Body of pancreas (tissue), 4 donors: Measurements from ENCODE around the gene SUGCT. TPM values are rescaled to one million over a fixed set of nuclear protein-coding genes. Genes with fewer than 3 reads are reported as not detected.

ENCODE experiments used
- ATAC-seq: fragments of 150-250 bp; one replicate; pipeline ENCODE4 v1.9.1; 2016
- DNase-seq, 4 donors: peaks; one replicate each; pipeline ENCODE4 v3.0.0-alpha.2; 2019
- H3K27ac ChIP-seq, 4 donors: fragments of 200-600 bp; sonication (generic); 1 replicate in 3 of 4; 2 replicates in 1 of 4; pipeline versions ENCODE4 v1.5.1 to v1.6.1; 2016 to 2019; ENCODE audit warnings: mild to moderate bottlenecking in 1 of 4, mixed read lengths in 1 of 4, moderate library complexity in 1 of 4
- H3K27me3 ChIP-seq, 2 donors: fragments of 200-600 bp; sonication (generic); one replicate each; pipeline ENCODE4 v1.6.0; 2016; ENCODE audit warnings: mild to moderate bottlenecking in 1 of 2
- H3K36me3 ChIP-seq, 2 donors: fragments of 200-600 bp; sonication (generic); replicated peaks in 1 of 2; 2 replicates each; pipeline ENCODE4 v1.5.1; 2016; ENCODE audit warnings: low read depth in 2 of 2; ENCODE audit not compliant: insufficient read depth in 1 of 2
- H3K4me1 ChIP-seq: fragments of 200-600 bp; sonication (generic); one replicate; pipeline ENCODE4 v1.6.0; 2016
- H3K4me3 ChIP-seq, 2 donors: fragments of 200-600 bp; sonication (generic); 1 replicate in 1 of 2; 2 replicates in 1 of 2; pipeline ENCODE4 v1.5.1; 2016 to 2019
- H3K9me3 ChIP-seq, 3 donors: fragments of 200-600 bp; sonication (generic); 1 replicate in 2 of 3; 2 replicates in 1 of 3; pipeline ENCODE4 v1.5.1; 2016
- POLR2A ChIP-seq, 3 donors: fragments of 450-650 bp; IDR thresholded peaks; one replicate each; pipeline ENCODE4 v1.6.1; 2016; ENCODE audit warnings: antibody characterized with exemption in 3 of 3, mild to moderate bottlenecking in 2 of 3
- WGBS, 2 donors: methylation state at CpG; one replicate each; pipeline ENCODE4 v1.1.5; 2017; 5-methylcytosine and 5-hydroxymethylcytosine counted together
- intact Hi-C: fragments of 100-400 bp; cut with DNase I; formaldehyde crosslinking; loops from one replicate; pipeline ENCODE4 v1.15.1; 2023
- total RNA-seq, 2 donors: library from RNA; depleted of rRNA; stranded (reverse); fragments of >200 nt; gene quantifications; one replicate each; pipeline ENCODE4 v1.1.0, GENCODE V29; 2016
- TF ChIP-seq, protein P1 (sequence below), 7 experiments: fragments of 450-650 bp in 4 of 7; fragments of 200-600 bp in 3 of 7; sonication (generic) in 3 of 7; IDR thresholded peaks; one replicate each; pipeline ENCODE4 v1.5.1; 2016 to 2019; ENCODE audit warnings: antibody characterized with exemption in 7 of 7

SUGCT gene
- total RNA-seq, 2 donors from 2014 or later, result 0.78 to 1.3 TPM

- Histone ChIP-seq H3K27me3 (no peaks in the 10 kb centered on the region), H3K27ac (no peak overlapping the region), H3K36me3 (no peaks in the 10 kb centered on the region), H3K4me3 (no peak overlapping the region), H3K9me3 (no peaks in the 10 kb centered on the region), H3K4me1 (no peaks in the 10 kb centered on the region)
- DNase-seq (no peak), ATAC-seq (no peak)
- TF ChIP-seq, protein P1, sequence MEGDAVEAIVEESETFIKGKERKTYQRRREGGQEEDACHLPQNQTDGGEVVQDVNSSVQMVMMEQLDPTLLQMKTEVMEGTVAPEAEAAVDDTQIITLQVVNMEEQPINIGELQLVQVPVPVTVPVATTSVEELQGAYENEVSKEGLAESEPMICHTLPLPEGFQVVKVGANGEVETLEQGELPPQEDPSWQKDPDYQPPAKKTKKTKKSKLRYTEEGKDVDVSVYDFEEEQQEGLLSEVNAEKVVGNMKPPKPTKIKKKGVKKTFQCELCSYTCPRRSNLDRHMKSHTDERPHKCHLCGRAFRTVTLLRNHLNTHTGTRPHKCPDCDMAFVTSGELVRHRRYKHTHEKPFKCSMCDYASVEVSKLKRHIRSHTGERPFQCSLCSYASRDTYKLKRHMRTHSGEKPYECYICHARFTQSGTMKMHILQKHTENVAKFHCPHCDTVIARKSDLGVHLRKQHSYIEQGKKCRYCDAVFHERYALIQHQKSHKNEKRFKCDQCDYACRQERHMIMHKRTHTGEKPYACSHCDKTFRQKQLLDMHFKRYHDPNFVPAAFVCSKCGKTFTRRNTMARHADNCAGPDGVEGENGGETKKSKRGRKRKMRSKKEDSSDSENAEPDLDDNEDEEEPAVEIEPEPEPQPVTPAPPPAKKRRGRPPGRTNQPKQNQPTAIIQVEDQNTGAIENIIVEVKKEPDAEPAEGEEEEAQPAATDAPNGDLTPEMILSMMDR (IDR thresholded peaks at IDR 0.05), result no peak
- no peak for TF ChIP-seq POLR2A (IDR thresholded peaks at IDR 0.05)
- intact Hi-C loops, result no loop called here
- 87 to 88% methylated on average over 6 of the region's 6 CpGs for WGBS, 2 donors
Observed at GRCh38 chr7:40698214-40698920, 563.6 kb downstream of the SUGCT start.

- TF ChIP-seq POLR2A (IDR thresholded peaks at IDR 0.05), result no peak
- TF ChIP-seq, protein P1 (IDR thresholded peaks at IDR 0.05), result no peak
- no peaks in the 10 kb centered on the region for H3K9me3 ChIP-seq
- 47 to 95% methylated on average over 1 of the region's 1 CpG for WGBS, 2 donors
Observed at GRCh38 chr7:40698921-40699260, 564.1 kb downstream of the SUGCT start.

DNA sequence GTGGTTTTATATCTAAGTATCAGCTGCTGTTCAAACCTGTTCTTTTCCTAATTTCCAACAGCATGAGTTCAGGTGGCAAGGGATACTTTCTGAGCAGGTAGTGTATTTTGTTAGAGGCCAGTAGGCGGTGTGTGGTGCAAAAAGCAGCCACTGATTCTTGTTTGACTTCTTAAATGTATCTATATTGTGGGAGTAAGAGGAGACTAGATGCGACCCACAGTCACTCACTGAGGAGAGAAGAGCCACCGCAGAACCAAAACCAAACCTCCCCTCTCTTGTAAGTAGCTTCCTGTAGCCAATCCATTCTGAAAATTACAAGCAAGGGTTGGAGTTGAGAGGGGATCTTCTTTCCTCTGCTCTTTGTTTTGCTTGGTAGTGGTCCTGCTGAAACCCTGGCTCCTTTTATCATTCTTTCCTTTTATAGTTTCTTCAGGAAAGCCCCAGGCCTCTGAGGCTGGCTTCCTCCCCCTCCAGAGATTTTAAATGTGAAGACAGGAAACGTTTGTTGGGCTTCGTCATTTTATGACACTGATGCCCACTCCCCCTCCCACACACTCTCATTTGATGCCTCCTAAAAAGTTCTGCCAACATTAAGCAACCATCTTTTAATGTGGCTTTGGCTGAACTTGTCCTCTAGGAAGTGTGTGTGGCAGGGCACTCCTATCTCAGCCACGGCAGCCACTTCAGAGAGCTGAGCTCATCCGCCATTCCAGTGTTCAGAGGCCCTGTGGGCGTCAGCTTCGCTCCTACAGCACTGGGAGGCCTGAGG, 566.0 kb downstream of the SUGCT start:
- H3K36me3 ChIP-seq, result no peaks in the 10 kb centered on the region
- no peak for TF ChIP-seq POLR2A (IDR thresholded peaks at IDR 0.05)
- TF ChIP-seq, protein P1 (IDR thresholded peaks at IDR 0.05), result no peak
- no peak overlapping the region for H3K4me3 ChIP-seq
- no peak overlapping the region for H3K27ac ChIP-seq
- H3K4me1 ChIP-seq, result no peaks in the 10 kb centered on the region
- DNase-seq (no peak), ATAC-seq (no peak)
- WGBS, 2 donors, result 70 to 75% methylated on average over 9 of the region's 9 CpGs
- no peaks in the 10 kb centered on the region for H3K9me3 ChIP-seq
- intact Hi-C loops, result no loop called here
- no peaks in the 10 kb centered on the region for H3K27me3 ChIP-seq

More at GRCh38 chr7:40698921-40699260, 564.1 kb downstream of the SUGCT start:
- no peak for ATAC-seq
- H3K27ac ChIP-seq, result no peak overlapping the region
- no peaks in the 10 kb centered on the region for H3K36me3 ChIP-seq
- no peaks in the 10 kb centered on the region for H3K4me1 ChIP-seq
- intact Hi-C loops, result no loop called here
- no peak overlapping the region for H3K4me3 ChIP-seq
- H3K27me3 ChIP-seq, result no peaks in the 10 kb centered on the region
- no peak for DNase-seq

DNA sequence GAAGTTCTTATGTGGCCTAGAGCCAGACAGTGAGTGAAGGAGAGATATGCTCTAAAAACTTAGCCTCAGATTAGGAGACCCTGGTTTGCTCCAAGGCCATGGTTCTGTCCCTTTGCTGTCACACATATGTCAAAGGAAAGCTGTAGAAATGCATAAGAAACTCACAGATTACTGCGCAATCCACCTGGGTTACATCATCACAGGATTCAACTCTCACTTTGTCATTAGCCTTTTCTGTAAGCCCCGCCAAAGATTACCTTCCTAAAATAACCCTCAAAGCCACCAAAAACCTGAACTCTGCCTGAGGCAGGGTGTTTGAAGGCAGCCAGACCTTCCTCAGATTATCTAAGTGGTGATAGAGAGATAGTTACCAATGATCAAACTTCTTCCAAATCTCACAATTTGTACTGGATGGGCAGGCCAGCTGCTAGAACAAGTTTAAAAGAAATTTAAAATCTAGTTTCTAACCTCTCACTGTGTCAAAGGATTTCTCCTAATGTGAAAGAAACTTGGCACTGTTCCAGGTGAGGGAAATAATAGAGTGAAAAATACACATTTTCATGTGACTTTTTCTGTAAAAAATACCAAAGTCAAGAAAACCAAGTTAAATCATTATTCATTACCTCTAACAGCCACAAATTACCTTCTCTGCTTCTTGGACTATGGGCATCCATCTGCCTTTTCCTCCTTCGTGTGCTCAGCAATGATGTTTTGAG, 567.2 kb downstream of the SUGCT start:
- no peak for TF ChIP-seq POLR2A (IDR thresholded peaks at IDR 0.05)
- TF ChIP-seq, protein P1 (IDR thresholded peaks at IDR 0.05), result no peak
- DNase-seq (no peak), ATAC-seq (no peak)
- no peaks in the 10 kb centered on the region for H3K27me3 ChIP-seq
- WGBS, 2 donors, result 86 to 93% methylated on average over 3 of the region's 3 CpGs
- no peak overlapping the region for H3K27ac ChIP-seq
- intact Hi-C loops, result no loop called here
- no peak overlapping the region for H3K4me3 ChIP-seq
- H3K4me1 ChIP-seq, result no peaks in the 10 kb centered on the region
- H3K9me3 ChIP-seq, result no peaks in the 10 kb centered on the region
- H3K36me3 ChIP-seq, result no peaks in the 10 kb centered on the region
